Muscle layer of duodenum (tissue), 2 donors: ENCODE results near the gene ADAT3.

ENCODE experiments used
- H3K27ac ChIP-seq: one replicate; pipeline ENCODE4 v1.7.0; 2013; ENCODE audit warnings: mild to moderate bottlenecking, low read length
- H3K27me3 ChIP-seq: one replicate; pipeline ENCODE4 v1.7.0; 2013; ENCODE audit warnings: low read depth, mild to moderate bottlenecking, control low read depth, low read length
- H3K36me3 ChIP-seq, 2 donors: one replicate each; pipeline ENCODE4 v1.7.0; 2013; ENCODE audit warnings: low read length in 2 of 2, control low read depth in 1 of 2, mild to moderate bottlenecking in 1 of 2; ENCODE audit not compliant: insufficient read depth in 2 of 2, control insufficient read depth in 1 of 2
- H3K4me1 ChIP-seq, 2 donors: one replicate each; pipeline ENCODE4 v1.7.0; 2013; ENCODE audit warnings: low read length in 2 of 2, mild to moderate bottlenecking in 2 of 2, control low read depth in 1 of 2, moderate library complexity in 1 of 2; ENCODE audit not compliant: insufficient read depth in 2 of 2, control insufficient read depth in 1 of 2
- H3K4me3 ChIP-seq, 2 donors: one replicate each; pipeline ENCODE4 v1.7.0; 2013; ENCODE audit warnings: low read length in 2 of 2, low read depth in 1 of 2, mild to moderate bottlenecking in 1 of 2
- H3K9me3 ChIP-seq, 2 donors: one replicate each; pipeline ENCODE4 v1.7.0; 2013; ENCODE audit warnings: low read length in 2 of 2, control low read depth in 1 of 2, mild to moderate bottlenecking in 1 of 2; ENCODE audit not compliant: control insufficient read depth in 1 of 2
- donor health status: healthy.

Gene ADAT3

DNA sequence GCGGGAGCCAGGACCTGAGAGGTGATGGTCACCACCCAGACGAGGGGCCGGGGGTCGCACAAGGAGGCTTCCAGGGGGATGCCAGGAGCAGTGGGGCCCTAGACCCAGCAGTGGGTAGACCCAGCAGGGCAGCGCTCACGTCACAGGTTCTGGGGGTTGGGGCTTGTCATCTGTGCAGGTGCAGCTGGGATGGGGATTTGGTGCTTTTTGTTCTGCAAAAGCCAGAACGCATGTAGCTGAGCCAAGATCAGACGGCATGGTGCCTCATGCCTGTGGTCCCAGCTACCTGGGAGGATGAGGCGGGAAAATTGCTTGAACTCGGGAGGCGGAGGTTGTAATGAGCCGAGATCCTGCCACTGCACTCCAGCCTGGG, 50.9 kb downstream of the ADAT3 start:
- Histone ChIP-seq H3K4me1 (peaks cover 0 to 17% of the 10 kb centered on the region in 2 donors), H3K4me3 (no peak overlapping the region), H3K27me3 (no peaks in the 10 kb centered on the region), H3K27ac (no peak overlapping the region), H3K9me3 (no peaks in the 10 kb centered on the region), H3K36me3 (peaks cover 0 to 11% of the 10 kb centered on the region in 2 donors)

DNA sequence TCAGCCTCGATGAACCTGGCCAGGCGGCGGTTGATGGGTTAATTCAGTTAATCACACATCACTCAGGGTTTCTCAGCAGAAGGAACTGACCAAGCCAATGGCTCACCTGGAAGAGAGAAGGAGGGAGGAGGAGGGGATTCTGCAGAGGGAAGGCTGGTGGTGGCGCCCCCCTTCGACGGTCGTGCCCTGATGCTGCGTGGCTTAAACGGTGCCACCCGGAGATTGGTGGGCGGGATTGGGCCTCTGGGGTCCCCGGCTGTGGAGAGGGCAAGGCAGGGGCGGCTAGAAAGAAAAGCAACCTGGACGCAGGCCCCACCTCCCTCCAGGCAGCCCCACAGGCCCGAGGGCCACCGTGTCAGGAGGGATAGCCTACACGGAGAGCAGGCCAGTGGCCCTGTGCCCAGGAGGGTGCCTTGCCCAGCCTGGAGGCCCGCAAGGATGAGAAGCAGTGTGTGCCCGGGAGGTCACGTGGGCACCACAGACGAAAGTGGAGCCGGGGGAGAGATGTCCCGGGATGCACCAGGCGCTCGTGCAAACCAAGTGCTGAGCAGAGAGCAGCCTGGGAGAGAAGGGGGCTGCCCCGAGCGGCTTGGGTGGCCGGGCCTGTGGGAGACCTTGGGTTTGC, 51.8 kb downstream of the ADAT3 start:
- Histone ChIP-seq H3K9me3 (no peaks in the 10 kb centered on the region), H3K27ac (no peak overlapping the region), H3K27me3 (no peaks in the 10 kb centered on the region), H3K36me3 (peaks cover 0 to 11% of the 10 kb centered on the region in 2 donors), H3K4me3 (no peak overlapping the region), H3K4me1 (peaks cover 0 to 17% of the 10 kb centered on the region in 2 donors)

DNA sequence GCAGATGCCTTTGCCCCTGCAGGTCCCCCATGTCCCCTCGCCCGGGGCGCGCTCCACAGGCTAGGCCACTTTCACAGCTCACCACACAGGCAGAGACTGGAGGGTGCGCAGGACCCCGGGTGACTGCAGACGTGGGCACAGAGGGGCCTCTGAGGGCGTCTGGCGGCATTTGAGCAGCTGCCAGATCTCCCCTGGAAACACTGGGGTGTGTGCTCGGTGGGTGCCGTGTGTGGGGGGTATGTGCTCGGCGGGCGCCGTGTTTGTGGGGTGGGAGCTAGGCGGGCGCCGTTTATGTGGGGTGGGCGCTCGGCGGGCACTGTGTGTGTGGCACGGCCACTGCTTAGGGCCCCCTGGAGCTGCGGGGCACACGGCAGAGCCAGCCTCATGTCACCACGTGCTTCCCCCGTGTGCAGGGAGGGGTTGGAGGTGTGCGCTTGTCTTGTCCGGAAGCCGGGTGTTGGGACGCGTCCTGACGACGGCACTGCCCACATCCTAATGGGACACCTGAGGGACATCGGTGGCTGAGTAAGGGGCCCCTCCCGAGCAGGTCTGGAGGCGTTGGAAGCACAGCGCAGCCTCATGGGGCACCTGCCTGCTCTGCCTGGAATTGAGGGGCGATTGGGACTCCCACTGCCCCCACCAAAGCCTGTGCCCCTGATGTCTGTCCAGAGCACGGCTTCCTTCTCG, 52.5 kb downstream of the ADAT3 start:
- H3K27ac ChIP-seq: no peak overlapping the region

DNA sequence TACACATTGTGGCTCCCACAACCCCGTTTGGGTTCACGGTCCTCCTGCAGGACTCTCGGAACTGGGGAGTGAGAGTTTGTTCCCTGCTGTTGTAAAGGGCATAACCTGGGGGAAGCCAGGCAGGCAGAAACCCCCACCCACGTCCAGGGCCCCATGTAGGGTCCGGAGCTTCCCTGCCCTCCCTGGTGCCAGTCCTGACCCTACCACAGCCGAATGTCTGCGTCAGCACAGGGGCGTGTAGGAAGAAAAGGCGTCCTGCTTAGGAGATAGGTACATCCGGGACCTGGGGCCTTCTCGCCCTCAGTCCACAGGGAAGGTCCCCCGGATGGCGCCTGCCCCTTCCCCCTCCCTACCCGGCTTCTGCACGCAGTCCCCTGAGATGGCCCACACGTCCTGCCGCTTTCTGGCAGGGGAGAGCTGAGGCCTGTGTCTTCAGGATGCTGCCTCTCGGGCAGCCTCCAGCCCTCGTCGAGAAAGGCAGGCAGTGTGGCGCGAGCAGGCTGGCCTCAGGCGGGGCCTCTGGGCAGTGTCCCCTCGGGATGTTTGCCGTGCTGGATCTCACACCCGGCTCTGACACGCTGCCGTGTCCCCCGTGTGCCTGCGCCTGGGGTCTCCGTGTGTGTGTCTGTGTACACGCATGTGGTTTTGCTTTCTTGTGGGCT, 54.9 kb downstream of the ADAT3 start:
- no peak overlapping the region for H3K4me3 ChIP-seq
- no peaks in the 10 kb centered on the region for H3K27me3 ChIP-seq
- H3K36me3 ChIP-seq: peaks cover 0 to 7% of the 10 kb centered on the region in 2 donors
- no peaks in the 10 kb centered on the region for H3K9me3 ChIP-seq
- peaks cover 0 to 17% of the 10 kb centered on the region in 2 donors for H3K4me1 ChIP-seq
- no peak overlapping the region for H3K27ac ChIP-seq

More for the DNA sequence above, 52.5 kb downstream of the ADAT3 start:
- no peaks in the 10 kb centered on the region for H3K9me3 ChIP-seq
- peaks cover 0 to 12% of the 10 kb centered on the region in 2 donors for H3K36me3 ChIP-seq
- H3K4me3 ChIP-seq: no peak overlapping the region
- no peaks in the 10 kb centered on the region for H3K27me3 ChIP-seq
- peaks cover 0 to 17% of the 10 kb centered on the region in 2 donors for H3K4me1 ChIP-seq

DNA sequence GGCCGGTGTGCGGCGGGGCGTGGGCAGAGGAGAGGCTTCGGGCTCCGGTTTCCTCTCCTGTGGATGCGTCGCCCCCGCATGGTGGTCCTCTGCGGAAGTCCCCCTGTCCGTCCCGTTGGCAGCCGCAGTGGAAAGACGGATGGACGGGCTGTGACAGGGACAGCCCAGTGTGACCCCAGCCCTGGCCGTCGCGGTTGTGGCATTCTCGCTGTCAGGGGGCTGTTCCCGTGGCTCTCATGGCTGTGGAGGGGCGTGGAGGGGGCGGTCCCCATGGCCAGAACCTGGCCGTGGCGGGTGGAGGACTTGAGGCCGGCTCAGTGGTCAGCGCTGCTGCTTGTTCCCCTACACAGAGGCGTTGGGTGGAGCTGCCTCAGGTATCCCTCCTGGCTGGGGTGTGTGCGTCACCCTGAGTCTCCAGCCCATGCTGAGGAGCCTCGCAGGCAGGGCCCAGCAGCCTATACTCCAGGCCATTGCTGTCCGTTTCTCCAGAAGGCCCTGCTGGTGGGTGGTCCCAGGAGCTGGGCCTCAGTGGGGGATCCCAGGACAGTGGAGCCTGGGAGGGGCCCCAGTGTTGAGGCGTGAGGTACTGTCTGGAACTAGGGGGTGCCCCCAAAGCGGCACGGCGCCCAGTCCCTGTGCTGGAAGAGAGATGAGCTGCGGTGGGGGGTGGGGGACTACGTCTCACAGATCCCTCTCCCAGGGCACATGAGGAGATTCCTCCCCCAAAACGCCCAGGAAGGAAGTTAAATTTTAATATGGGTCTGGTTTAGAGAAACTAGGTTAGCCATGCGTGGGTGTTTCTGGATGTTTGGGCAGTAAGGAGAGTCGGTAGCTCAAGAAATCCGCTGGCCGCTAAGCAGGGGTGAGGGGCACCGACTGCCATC, 56.0 kb downstream of the ADAT3 start:
- Histone ChIP-seq H3K27ac (no peak overlapping the region), H3K9me3 (no peaks in the 10 kb centered on the region), H3K27me3 (no peaks in the 10 kb centered on the region), H3K36me3 (peaks cover 3 to 7% of the 10 kb centered on the region in 2 donors), H3K4me1 (peaks cover 0 to 13% of the 10 kb centered on the region in 2 donors), H3K4me3 (no peak overlapping the region)

DNA sequence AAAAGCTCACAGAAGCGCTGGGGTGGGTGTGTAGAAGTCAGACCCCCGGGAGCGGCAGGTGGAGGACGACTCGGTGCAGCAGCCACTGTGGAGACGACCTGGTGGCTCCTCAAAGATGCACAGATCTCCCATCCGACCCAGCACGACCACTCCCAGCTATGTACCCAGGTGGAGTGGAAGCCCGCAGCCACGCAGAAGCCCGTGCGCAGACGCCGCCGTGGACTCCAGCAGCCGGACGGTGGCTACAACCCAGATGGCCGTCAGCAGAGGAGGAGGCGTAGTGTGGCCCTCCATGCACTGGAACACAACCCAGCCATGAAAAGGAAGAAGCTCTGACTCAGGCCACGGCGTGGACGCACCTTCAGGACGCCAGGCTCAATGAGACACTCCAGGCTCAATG, 57.5 kb downstream of the ADAT3 start:
- H3K27me3 ChIP-seq: no peaks in the 10 kb centered on the region
- no peak overlapping the region for H3K27ac ChIP-seq
- peaks cover 3 to 7% of the 10 kb centered on the region in 2 donors for H3K36me3 ChIP-seq
- no peak overlapping the region for H3K4me3 ChIP-seq
- no peaks in the 10 kb centered on the region for H3K9me3 ChIP-seq
- peaks cover 0 to 3% of the 10 kb centered on the region in 2 donors for H3K4me1 ChIP-seq
